ENCODE measurements around the gene SPO11. TPM values are rescaled to one million over a fixed set of nuclear protein-coding genes. Genes with fewer than 3 reads are reported as not detected.

Gene SPO11
- total RNA-seq, 6 experiments from 2014 or later: not detected

DNA sequence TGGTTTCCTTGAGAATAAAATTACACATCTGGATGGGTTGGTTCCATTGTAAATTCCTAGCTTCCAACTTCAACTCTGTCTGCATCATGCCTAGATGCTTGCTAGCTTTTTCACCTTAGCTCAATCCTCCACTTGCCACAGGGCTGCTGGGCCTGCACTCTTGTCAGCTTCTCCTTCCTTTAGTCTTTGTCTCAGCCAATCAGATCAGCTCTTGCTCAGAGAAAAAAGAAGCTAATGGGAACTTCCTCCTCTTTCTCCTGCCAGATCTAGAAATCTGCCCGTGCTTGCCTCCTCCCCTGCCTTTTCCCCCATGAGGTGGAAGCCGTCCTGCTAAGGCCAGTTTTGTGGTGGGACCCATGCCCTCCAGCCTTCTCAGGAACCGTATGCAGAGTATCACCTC is 40.0 kb downstream of the SPO11 start:
- Mint-ChIP-seq H3K4me1 (ENCODE audit: low read depth) (peaks cover 1% of the 10 kb centered on the region), H3K4me3 (no peak overlapping the region), H3K36me3 (ENCODE audit: low read depth) (peaks cover 52% of the 10 kb centered on the region), H3K9me3 (no peaks in the 10 kb centered on the region), H3K27me3 (ENCODE audit: insufficient read depth) (no peaks in the 10 kb centered on the region; the same call in 1 of the 2 replicates), H3K27ac (no peak overlapping the region)
- TF ChIP-seq, protein P1, sequence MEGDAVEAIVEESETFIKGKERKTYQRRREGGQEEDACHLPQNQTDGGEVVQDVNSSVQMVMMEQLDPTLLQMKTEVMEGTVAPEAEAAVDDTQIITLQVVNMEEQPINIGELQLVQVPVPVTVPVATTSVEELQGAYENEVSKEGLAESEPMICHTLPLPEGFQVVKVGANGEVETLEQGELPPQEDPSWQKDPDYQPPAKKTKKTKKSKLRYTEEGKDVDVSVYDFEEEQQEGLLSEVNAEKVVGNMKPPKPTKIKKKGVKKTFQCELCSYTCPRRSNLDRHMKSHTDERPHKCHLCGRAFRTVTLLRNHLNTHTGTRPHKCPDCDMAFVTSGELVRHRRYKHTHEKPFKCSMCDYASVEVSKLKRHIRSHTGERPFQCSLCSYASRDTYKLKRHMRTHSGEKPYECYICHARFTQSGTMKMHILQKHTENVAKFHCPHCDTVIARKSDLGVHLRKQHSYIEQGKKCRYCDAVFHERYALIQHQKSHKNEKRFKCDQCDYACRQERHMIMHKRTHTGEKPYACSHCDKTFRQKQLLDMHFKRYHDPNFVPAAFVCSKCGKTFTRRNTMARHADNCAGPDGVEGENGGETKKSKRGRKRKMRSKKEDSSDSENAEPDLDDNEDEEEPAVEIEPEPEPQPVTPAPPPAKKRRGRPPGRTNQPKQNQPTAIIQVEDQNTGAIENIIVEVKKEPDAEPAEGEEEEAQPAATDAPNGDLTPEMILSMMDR (IDR thresholded peaks at IDR 0.05): no peak
- no peak for DNase-seq

DNA sequence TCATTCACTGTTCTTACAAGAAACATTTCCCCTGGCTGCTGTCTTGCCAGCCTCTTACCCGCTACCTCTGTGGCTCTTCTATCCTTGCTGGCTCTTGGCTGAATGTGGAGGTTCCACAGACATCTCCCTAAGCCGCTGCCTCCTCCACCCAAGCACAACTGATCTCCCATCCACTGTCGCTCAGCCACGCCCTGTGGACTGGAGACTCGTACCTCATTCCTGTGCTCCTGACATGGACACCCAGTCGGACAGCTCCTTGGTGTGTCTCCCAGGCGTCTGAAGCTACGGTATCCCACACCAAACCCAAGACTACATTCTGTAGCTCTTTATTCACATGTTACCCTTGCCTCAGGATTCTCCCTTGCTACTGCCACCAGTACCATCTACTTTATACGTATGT is 40.7 kb downstream of the SPO11 start:
- Mint-ChIP-seq H3K9me3 (no peaks in the 10 kb centered on the region), H3K36me3 (ENCODE audit: low read depth) (peaks cover 50% of the 10 kb centered on the region), H3K4me3 (no peak overlapping the region), H3K27ac (no peak overlapping the region), H3K27me3 (ENCODE audit: insufficient read depth) (no peaks in the 10 kb centered on the region; the same call in 1 of the 2 replicates), H3K4me1 (ENCODE audit: low read depth) (no peaks in the 10 kb centered on the region)
- TF ChIP-seq, protein P1 (IDR thresholded peaks at IDR 0.05): no peak
- no peak for DNase-seq

DNA sequence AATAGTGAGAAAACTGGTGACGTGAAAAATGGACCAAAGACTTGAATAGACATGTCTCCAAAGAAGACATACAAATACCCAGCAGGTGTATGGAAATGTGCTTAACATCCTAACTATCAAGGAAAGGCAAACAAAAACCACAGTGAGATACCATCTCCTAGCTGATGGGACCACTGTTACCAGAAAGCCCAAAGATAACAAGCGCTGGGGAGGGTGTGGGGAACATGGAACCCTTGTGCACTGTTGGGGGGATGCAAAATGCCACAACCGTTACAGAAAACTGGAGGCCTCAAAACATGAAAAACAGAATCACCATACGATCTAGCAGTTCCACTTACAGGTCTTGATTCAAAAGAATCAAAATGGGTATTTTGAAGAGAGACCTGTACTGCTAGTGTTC is 41.8 kb downstream of the SPO11 start:
- no peak overlapping the region for H3K27ac Mint-ChIP-seq
- H3K4me1 Mint-ChIP-seq (ENCODE audit: low read depth): no peaks in the 10 kb centered on the region
- DNase-seq: no peak
- TF ChIP-seq, protein P1 (IDR thresholded peaks at IDR 0.05): no peak
- no peaks in the 10 kb centered on the region for H3K9me3 Mint-ChIP-seq
- H3K4me3 Mint-ChIP-seq: no peak overlapping the region
- H3K27me3 Mint-ChIP-seq (ENCODE audit: insufficient read depth): no peaks in the 10 kb centered on the region; the same call in 1 of the 2 replicates
- peaks cover 48% of the 10 kb centered on the region for H3K36me3 Mint-ChIP-seq (ENCODE audit: low read depth)

DNA sequence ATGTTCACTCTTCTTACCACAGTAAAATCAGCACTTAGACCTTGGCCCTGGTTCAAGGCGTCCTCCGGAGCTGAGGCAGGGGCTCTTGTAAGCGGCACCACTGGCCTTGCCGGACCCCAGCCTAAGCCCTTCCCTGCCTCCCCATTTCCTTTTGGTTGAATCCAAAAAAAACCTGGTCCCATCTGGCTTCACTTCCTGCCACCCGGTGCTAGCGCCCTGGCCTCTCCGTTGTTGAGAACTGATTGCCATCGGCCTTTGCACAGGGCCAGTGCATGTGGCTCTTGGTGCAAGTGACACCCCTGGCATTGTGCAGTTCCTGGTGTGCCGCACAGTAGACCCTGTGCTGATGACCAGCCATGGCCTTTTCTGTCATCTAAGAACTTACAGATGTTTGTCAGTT is 42.6 kb downstream of the SPO11 start:
- TF ChIP-seq, protein P1 (IDR thresholded peaks at IDR 0.05): no peak
- Mint-ChIP-seq H3K4me1 (ENCODE audit: low read depth) (no peaks in the 10 kb centered on the region), H3K9me3 (no peaks in the 10 kb centered on the region), H3K36me3 (ENCODE audit: low read depth) (peaks cover 43% of the 10 kb centered on the region), H3K27me3 (ENCODE audit: insufficient read depth) (peaks cover under 1% of the 10 kb centered on the region), H3K27ac (no peak overlapping the region), H3K4me3 (no peak overlapping the region)
- no peak for DNase-seq

DNA sequence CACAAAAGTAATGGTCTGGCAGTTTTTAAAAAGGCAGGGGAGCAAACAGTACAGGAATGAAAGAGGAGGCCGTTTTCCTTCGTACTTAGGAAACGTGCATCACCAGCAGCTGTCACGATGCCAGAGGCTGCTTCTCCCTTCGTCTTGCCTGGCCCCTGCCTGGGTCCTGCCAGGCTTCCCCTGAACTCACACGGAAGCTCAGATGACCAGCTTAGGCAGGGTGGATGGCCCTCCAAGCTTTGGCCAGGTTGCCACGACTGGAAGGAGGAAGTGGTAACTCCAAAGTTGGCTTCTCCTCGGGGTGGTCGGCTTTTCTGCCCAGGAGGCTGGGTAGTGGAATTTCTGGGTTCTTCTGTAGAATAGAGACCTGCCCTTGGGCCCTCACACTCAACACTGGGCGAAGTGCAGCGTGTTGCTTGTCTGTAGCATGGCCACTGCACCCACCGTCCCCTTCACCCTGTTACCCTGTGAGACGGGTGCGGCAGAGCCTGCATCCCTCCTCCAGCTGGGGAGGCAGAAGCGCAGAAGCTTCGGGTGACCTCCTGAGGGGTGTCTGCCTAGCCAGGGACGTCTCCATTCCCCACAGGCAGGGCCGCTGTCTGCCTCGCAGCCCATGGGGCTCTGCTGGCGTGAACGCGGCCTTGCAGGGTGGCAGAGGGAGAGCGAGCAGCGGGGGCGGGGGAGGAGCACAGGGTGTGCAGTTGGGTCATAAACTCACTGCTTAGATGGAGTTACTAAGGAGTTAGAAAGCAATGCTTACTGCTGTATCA is 43.2 kb downstream of the SPO11 start:
- no peak for DNase-seq
- Mint-ChIP-seq H3K36me3 (ENCODE audit: low read depth) (peaks cover 43% of the 10 kb centered on the region), H3K27me3 (ENCODE audit: insufficient read depth) (peaks cover 3% of the 10 kb centered on the region), H3K27ac (no peak overlapping the region), H3K9me3 (no peaks in the 10 kb centered on the region), H3K4me3 (no peak overlapping the region), H3K4me1 (ENCODE audit: low read depth) (no peaks in the 10 kb centered on the region)
- TF ChIP-seq, protein P1 (IDR thresholded peaks at IDR 0.05): no peak
